Activated CD8-positive, alpha-beta memory T cell treated with anti-CD3 and anti-CD28 coated beads, Interleukin-2, amount 50 U/mL, for 24 hours (primary cell): ENCODE data around the gene PRR5L.

ENCODE experiments used
- DNase-seq: peaks from one replicate; pipeline ENCODE4 v3.0.0-alpha.2; 2020; ENCODE audit errors: extremely low read depth

PRR5L gene

DNA sequence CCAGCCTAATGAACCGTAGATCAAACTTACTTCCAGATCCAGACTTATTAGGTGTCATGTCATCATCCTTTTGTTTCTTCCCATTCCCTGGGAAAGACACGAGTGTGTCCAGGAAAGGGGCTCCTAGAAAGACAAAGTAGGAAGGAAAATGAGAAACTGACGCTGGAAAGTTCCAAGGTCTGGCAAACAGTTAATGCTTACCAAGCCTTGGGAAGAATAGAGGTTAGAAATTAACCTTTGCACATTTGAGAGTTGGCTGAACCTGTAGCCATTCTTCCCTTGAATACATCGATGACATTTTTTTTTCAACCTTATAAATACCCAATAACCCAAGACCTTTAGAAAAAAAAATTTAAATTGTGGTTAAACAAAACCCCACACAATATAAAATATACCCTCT is 136.7 kb downstream of the PRR5L start:
- DNase-seq, result no peak

DNA sequence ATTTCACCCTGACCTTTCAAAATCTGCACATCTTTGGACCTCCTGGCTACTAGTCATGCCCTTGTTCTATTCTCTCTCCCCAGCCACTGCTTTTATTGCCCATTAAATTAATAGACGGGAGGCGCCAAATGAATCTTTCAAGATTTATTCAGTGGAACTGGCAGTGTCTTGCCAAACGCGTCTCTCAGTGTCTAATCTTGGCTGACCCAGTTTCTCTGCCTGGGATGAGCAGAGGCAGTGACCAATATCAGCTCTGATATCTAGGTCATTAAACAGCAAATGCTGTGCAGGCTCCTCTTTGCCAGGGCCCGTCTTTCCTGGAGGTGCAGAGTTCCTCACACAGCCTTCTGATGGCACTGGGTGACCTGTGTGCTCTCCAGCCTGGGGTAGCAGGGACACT is 140.0 kb downstream of the PRR5L start:
- no peak for DNase-seq

DNA sequence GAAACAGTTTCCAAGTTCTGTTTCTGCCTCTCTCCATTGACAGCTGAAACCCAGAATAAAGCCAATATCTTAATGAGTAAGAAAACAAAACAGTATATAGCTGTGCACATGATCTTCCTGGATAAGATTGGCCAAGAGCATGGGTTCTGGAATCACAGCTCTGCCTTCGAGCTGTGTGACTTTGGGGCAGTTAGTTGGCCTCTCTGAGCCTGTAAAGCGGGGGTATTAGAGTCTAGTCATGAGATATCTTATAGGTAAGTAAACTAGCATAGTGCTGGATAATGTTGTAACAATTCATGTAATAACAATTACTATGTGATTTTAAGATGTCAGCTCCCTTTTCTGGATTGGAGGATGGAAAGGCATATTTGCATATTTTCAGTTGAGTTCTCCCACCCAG is 140.5 kb downstream of the PRR5L start:
- no peak for DNase-seq

DNA sequence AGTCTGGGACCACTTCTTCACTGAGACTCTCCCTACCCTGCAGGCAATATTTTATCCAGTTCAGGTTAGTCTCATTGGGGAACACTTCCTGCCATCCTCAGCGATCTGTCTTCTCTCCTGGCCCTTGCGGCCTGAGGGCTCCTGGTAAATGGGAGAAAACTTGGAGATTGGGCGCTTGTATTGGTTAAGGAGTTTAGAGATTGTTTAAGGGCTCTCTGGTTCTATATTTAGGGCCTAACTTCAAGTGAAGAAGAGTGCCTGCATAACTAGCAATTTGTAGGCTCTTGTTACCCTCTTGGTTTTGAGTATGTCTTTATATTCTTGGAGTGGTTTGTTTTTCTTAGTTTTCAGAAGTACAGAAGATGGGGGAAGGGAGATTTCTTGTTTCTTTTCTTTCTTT is 141.3 kb downstream of the PRR5L start:
- DNase-seq, result no peak

DNA sequence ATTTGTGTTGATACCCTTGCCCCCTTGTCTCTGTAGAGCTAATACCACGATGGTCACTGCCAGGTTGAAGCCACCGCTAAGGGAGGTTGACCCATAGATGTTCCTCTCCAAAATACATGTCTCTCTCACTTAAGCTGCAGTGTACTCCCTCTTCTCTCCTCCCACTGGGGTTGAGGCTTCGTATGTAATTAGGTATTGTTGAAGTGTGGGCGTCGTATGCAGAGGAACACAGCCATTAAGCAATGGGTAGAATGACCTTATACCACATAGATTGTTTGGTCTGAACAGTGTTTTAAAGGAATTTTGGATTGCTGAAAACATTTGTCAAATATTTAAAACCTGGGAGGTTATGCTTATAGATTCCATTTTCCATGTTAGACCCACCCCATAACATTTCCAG is 142.0 kb downstream of the PRR5L start:
- DNase-seq, result no peak

DNA sequence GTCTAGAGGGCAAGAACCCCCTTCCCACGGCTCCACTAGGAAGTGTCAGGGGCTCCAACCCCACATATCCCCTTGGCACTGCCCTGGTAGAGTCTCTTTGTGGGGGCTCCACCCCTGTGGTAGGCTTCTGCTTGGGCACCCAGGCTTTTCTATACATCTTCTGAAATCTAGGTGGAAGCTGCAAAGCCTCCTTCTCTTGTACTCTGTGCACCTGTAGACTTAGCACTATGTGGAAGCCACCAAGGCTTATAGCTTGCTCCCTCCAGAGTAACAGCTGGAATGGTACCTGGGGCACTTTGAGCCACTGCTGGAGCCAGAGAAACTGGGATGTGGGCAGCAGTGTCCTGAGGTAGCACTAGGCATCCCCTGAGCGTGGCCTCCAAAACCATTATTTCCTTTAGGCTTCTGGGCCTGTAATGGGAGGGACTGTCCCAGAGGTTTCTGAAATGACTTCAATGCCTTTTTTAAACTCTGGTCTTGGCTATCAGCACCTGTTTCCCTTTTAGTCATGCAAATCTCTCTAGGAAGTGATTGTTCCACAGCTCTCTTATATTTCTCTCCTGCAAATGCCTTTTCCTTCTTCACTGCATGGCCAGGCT is 145.6 kb downstream of the PRR5L start:
- DNase-seq, result no peak

DNA sequence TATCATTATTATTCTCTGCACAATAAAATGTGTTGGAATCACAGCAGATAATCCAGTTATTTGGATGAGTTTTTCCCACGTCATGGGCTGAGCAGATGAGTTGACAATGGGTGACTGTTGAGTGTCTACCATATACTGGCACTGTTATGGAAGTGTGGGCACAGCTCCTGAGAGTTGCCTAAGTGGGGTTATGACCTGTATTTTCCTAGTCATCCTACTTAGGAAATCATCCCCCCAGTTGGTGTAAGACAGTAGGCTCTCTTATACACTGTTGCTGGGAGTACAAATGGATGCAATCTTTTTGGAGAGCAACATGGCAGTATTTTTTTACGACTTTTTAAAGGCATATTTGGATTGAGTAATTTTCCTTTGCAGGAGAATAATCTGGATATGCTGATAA is 147.6 kb downstream of the PRR5L start:
- no peak for DNase-seq

DNA sequence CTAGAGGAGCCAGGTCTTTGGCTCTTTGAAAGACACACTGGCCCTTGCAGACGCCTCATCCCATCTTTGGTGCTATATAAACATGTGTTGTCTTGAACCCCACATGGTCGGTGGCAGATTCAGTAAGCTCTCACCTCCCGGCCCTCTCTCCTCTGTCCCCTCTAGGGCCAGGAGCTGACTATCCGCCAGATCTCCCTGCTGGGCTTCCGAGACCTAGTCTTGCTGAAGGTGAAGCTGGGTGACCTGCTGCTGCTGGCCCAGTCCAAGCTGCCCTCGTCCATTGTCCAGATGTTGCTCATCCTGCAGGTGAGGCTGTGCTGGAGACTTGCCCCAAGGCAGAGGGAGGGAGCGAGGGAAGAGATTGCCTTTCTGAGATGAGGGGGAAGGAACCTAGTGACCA is 150.0 kb downstream of the PRR5L start:
- no peak for DNase-seq

DNA sequence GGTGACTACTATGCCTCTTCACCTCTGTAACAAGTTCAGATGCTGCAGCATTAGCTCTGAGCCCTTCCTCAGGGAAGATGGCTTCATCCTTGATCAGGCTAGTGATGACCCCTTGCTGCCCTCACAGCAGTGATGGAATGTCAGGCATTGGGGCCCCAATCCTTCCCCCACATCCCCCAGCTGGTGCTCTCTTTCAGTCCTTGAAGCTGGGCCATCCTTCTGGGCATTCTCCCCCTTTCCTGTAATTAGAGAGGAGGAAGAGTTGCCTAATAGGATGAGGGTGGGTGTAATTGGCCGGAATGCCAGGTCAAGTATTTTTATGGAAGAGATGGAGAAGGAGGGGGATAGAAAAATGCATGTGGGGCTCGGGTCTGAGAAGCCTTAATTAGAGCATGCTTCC is 151.4 kb downstream of the PRR5L start:
- DNase-seq, result no peak

DNA sequence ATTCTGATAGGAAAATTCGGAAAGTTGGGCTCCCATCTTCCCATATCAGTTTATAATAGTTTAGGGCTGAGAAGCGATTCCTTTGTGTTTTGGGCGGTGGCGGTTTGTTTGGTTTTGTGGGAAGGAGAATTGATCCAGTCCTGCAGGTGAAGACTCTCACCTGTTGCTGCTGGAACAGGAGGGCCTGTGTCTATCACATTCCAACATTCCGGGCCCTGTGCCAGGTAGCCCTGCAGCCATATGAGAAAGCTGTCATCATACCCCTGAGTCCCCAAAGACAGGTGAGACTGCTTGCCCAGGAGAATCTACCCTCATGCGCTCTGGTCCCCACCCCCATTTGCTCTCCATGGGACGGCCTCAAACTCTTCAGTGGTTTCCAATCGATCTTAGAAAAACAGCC is 151.9 kb downstream of the PRR5L start:
- DNase-seq, result no peak

DNA sequence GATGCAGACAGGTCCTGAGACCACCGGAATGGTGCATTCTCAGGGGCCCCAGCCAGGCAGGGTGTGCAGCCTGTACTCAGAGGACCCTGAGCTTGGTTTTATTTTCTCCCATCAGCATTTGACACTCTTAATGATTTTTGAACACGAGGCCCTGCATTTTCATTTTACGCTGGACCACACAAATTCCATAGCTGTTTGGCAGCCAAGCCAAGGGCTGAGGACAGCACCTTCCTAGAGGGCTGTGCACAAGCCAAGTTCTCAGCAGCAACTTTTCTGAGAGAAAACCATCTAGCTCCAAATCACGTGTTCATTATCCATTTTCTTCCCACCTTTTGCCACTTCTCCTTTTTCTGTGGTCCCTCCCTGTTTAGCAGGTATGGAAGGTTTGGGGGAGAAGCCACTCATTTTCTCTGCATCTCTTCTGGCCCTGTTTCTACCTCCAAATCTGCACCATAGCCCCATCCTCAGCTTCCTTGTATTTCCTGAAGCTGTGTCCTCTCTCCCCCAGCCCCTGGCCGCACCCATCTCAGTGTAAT is 153.5 kb downstream of the PRR5L start:
- DNase-seq, result no peak

DNA sequence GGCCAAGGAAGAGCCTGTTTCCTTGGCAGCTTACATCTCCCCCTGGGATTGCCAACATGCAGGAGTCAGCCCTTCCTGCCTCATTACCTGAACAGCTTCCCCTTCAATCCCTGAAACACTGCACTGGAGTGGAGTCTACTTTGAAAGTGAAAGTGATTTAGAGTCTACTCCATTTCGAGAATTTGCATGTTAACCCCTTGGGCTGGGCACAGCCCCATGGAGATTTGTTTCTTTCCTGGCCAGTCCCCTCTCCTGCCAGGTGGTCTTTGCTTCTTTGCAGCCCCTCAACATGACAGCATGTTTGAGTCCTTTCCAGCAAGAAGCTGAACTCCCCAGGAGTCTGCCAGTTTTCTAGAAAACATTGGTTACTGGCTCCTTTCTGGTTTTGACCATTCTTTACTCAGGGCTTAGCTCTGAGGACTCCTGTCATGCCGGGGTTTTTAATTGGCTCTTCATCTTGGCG is 154.1 kb downstream of the PRR5L start:
- DNase-seq, result no peak

DNA sequence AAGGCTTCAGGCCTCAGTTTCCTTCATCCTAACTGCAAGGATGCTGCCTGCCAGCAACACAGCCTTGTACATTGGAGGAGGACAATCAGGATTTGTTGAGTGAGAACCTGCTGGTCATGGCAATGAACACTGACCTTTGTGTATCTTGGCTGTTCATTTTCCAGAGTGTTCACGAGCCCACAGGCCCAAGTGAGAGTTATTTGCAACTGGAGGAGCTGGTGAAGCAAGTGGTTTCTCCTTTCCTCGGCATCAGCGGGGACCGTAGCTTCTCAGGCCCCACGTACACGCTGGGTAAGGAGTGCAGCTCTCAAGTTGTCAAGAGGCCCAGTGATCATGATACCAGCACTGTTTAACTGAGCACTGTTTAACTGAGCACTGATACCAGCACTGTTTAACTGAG is 155.0 kb downstream of the PRR5L start:
- no peak for DNase-seq

DNA sequence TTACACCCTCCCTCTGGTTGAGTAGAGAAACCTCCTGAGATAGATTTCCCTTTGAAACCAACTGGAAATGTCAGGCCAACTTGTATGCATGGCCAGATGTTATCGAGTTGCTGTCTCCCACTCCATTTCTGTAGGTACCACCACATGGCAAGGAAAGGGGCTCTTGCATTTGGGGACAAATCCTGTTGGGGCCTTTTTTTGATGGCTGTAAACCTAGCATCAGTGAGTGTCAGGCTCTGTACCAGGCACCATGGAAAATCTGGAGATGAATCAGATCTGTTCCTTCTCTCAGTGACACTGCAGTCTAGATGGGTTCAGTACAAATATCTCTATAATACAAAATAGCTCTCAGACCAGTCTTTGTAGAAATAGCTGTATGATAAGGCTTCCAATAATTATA is 155.6 kb downstream of the PRR5L start:
- DNase-seq, result no peak

DNA sequence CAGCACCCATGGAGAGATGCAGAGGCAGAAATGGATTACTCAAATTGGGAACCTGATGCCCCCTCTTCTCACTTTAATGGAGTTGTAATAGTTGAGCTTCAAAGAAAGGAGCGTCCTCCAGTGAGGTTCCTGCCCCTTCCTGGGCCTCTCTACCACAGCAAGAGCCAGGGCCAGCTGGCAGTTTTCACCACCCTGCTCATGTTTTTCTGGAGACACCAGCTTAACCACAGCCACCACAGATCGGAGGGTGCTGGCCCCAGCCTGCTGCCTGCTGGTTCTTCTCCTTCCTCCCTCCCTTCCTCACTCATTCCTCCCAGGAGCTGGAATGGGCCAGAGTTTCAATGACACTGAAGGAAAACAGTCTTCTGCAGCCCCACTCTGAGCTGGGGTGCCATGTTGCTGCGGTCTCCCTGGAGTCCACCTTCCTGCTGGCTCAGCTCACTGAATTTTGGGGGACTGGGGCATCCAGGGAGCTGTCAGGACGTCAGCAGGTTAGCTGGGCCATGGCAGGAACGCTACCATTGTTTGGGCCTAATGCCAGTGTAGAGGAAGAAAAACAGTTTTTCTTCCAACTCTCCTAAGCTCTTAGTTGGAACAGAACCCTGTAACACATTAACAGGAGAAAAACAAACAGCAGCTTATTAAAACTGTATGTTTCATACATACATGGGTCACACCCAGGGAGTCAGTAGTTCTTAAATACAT is 156.3 kb downstream of the PRR5L start:
- no peak for DNase-seq

DNA sequence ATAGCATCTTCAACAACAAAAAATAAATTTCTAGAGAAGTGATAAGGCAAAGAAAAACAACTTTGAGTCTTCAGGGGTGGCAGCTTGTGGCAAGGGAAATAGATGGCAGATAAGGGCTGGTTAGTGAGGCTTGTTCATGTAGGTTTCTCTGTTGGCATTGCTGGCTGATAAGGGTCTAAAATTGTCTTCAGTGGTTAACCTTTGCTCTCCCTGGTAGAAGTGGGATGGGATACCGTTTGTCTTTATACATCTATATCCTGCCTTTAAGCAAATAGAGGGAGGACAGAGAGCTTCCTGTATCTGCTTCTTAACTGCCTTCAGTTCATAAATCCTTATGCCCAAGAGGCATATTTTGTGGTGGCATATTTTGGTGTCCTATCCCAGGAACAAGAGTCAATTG is 156.9 kb downstream of the PRR5L start:
- DNase-seq, result no peak

DNA sequence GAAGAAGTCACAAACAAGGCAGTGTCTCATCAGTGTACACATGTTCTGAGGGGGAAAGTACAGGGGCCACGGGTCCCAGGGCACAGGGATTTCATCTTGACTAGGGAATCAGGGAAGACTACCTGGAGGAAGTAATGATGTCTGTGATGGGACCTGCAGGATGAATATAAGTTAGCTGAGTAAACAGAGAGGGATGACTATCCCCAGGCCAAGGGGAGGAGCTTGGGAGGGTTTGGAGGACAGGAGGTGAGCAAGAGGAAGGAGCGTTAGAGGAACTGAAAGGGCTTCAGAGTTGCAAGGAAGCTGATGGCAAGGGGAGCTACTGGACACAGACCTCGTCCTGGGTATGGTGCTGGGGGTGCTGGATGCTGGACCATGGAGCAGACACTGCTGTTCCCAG is 157.6 kb downstream of the PRR5L start:
- DNase-seq, result no peak

DNA sequence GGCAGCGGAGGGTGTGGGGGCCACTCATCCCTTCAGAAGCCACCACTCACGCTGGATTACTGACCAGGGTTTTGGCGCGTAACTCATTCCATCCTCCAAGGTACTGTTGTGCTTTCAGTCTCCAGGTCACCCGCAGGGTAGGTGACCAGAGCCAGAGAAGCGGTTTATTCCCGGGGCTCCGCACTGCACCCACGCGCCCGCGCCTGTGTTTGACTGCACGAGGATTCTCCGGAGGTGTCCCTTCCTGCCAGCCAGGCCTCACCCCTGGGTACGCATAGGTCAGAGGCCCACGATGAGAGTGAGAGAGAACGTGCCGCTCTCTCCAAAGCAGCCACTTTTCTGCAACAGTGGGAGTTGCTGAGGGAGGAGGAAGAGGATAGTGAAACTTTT is 158.5 kb downstream of the PRR5L start:
- no peak for DNase-seq

DNA sequence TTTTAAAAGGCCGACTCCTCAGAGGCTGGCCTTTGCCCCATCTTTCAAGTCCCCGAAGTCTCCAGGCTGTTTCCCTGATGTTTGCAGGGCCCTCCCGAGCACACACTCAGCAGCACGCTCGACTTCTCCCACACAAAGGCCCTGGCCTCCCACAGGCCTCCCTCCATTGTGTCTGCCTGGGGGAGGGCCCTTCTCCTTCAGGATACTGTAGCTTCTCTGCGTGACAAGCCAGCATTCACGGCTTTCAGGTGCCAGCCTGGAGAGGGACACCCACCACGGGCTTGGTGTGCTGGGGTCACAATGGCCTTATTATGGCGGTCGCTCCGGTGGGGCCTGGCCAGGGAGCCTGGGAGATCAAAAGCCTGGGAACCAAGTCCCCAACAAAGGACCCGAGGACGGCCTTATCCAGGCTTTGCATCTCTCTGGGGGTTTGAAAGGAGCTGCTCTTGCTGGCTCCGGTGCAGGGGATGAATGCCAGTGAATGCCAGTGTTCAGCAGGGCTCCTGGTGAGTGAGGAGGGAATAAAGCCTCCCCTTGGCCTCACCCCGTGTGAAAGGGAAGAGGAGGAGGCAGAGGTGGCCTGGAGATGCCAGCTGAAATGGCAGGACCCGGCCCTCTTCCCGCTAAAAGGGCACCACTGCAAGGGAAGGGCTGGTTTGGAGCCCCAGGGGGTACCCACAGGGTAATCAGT is 159.0 kb downstream of the PRR5L start:
- no peak for DNase-seq

DNA sequence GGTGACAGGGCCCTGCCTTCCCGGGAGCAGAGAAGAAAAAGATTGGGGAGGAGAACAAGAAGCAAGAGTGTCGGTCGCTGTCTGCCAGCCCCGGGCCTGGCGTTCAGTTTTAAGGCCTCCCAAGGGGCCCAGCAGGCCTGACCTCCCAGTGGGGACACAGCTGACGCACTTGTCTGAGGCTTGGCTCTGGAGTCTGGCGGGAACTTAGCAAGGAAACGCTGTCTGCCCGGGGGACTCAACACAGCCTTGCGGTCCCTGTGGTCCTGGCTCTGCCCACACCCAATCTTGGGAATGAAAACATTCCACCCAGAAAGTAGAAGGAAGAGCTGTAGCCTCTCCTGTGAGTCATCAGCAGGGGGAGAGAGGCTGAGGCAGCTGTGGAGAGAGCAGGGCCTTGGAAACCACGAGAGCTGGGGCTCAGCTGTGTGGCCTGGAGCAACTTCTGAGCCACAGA is 159.6 kb downstream of the PRR5L start:
- no peak for DNase-seq

DNA sequence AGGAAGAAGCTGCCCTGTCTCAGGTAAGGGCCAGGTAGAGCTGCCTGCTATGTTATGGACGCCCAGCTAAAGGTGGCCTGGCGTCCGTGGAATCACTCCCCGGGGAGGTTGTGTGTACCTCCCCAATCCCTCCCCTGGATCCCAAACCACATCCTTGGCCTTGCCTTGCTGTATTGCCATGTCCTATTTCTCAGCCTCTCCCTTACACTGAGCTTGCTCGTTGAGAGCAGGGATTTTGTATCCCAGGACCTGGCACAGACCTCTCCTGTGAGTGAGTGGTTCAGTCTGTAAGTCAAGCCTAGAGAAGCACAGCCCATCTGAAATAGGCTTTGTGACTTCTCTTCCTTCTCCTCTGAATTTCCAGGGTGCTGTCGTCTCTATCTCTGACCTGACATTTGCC is 160.1 kb downstream of the PRR5L start:
- no peak for DNase-seq

DNA sequence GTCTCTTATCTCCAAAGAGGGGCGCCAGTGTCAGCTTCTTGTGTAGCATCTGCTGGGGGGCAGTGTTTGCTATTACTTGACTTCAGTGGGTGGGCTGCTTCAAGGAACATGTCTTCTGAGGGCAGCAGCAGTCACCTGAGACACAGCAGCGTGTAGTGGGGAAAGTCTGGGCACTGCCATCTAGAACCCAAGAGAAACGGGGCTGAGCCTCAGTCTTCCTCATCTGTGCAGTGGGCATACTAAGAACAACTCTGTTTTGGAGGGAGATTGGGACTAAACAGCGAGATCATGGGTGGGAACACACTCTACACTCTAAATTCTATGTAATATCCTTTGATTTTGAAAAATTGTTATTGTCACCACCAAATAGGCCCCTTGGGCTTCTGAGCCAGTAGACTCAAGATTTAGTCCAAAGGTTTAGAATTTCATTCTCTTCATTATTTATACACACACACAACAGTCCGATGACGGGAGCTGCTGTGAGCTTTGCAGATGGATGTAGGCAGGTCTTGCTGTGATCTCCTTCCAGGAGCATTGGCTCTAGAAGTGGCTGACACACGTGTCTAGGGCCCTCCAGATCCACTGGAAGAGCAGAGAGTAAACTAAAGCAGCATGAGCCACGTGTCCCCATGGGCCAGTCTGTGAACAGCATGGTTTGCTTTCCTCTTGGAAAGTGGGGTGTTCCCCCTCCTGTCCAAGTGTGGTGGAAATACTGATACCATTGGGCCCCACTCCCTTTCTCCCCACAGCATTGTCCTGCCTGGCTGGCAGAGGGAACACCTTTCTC is 162.2 kb downstream of the PRR5L start:
- DNase-seq, result no peak
